Measurements from ENCODE around the gene HOXC10. TPM values are rescaled to one million over a fixed set of nuclear protein-coding genes. Genes with fewer than 3 reads are reported as not detected.
A peak's percentile ranks its signal among the peaks of the same experiment; 100 is the strongest.

The HOXC10 gene
- total and polyA plus RNA-seq, 4 donors, result 0.18 TPM; not detected in 3

DNA sequence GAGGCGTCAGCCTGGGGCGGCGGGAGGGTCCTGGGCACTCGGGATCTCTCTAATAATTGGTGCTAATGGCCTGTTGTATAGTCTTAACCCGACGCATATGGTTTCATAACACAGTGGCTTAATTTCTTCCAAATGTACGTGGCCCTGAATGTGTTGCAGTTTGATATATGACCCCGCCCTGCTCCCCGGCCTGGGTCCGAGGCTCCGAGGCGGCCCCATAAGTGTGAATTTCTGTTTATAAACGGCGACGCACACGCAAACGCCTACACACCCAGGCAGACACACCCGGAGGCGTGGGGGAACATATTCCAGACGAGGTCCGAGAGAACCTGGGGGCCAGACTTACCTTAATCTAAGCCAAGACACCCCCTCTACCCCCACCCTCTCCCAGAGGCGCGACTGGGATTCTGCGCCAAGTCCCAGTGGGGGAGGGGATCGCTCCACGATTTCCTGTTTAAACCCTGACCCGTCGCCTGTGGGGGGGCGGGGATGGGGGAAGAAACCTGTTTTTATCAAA lies 33.6 kb downstream of the HOXC10 start:
- peaks cover 0 to 13% (median 6%) of the 10 kb centered on the region in 5 donors for H3K4me1 ChIP-seq (ENCODE audit: control insufficient read depth in 5 of 5, insufficient read depth in 5 of 5, low read length in 5 of 5)
- peaks cover 18 to 89% (median 68%) of the 10 kb centered on the region in 3 donors for H3K27me3 ChIP-seq (ENCODE audit: control insufficient read depth in 3 of 3, insufficient read depth in 3 of 3, low read length in 2 of 3)
- H3K4me3 ChIP-seq, result no peak overlapping the region
- DNase-seq (peak in 1 of 3 donors; percentile 43), ATAC-seq (ENCODE audit: insufficient read depth, low FRiP score) (no peak)
- H3K9me3 ChIP-seq (ENCODE audit: control insufficient read depth in 4 of 4, insufficient read depth in 3 of 4, low read length in 3 of 4), result peaks cover 0 to 8% (median 0%) of the 10 kb centered on the region in 4 donors
- WGBS, 2 donors, result 14 to 26% methylated on average over 29 of the region's 29 CpGs
- TF ChIP-seq, protein P1, sequence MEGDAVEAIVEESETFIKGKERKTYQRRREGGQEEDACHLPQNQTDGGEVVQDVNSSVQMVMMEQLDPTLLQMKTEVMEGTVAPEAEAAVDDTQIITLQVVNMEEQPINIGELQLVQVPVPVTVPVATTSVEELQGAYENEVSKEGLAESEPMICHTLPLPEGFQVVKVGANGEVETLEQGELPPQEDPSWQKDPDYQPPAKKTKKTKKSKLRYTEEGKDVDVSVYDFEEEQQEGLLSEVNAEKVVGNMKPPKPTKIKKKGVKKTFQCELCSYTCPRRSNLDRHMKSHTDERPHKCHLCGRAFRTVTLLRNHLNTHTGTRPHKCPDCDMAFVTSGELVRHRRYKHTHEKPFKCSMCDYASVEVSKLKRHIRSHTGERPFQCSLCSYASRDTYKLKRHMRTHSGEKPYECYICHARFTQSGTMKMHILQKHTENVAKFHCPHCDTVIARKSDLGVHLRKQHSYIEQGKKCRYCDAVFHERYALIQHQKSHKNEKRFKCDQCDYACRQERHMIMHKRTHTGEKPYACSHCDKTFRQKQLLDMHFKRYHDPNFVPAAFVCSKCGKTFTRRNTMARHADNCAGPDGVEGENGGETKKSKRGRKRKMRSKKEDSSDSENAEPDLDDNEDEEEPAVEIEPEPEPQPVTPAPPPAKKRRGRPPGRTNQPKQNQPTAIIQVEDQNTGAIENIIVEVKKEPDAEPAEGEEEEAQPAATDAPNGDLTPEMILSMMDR (IDR thresholded peaks at IDR 0.05; ENCODE audit: control extremely low read depth, extremely low read depth), result no peak
- H3K36me3 ChIP-seq (ENCODE audit: control insufficient read depth in 4 of 4, insufficient read depth in 4 of 4, low read length in 4 of 4), result no peaks in the 10 kb centered on the region
- no peak overlapping the region for H3K27ac ChIP-seq (ENCODE audit: low read depth in 1 of 2, low read length in 1 of 2)
- H3K9ac ChIP-seq (ENCODE audit: insufficient read depth in 1 of 2, low read length in 2 of 2), result no peak overlapping the region

DNA sequence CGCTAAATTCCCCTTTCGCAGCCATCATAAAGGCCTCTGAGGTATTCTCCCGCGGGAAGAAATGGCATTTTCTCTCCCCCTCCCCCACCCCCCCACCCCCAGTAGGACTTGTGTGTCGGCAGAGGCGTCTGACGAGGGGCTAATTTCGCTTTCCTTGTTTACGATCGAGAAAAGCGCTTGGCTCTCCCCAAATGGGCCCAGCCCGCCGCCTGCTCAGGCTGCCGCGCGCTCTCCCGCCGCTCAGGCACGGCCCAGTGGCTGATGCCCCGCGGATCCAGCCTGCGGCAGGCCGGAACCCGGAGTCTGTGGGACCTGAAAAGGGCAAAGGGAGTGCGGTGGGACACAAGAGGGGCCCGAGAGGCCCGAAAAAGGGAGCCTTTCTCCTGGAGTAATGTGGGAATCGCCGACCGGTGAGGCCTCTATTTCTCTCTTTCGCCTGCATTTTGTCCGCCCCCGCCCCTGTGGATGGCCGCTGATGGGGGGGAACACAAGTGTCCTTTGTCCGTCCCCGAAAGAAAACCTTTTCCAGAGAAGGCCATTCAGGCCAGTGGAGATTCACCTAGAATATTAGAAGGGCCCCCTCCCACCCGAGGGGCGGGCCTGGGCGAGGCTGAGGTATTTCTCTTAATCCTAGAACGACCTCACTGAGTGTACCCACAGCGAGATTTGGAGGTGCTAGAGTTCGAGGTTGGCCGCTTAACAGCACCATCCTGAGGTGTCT lies 34.3 kb downstream of the HOXC10 start:
- Histone ChIP-seq H3K4me3 (no peak overlapping the region), H3K9me3 (ENCODE audit: control insufficient read depth in 4 of 4, insufficient read depth in 3 of 4, low read length in 3 of 4) (peaks cover 0 to 3% (median 0%) of the 10 kb centered on the region in 4 donors), H3K27ac (ENCODE audit: low read depth in 1 of 2, low read length in 1 of 2) (no peak overlapping the region), H3K27me3 (ENCODE audit: control insufficient read depth in 3 of 3, insufficient read depth in 3 of 3, low read length in 2 of 3) (peaks cover 18 to 89% (median 63%) of the 10 kb centered on the region in 3 donors), H3K9ac (ENCODE audit: insufficient read depth in 1 of 2, low read length in 2 of 2) (no peak overlapping the region), H3K4me1 (ENCODE audit: control insufficient read depth in 5 of 5, insufficient read depth in 5 of 5, low read length in 5 of 5) (peaks cover 0 to 13% (median 6%) of the 10 kb centered on the region in 5 donors), H3K36me3 (ENCODE audit: control insufficient read depth in 4 of 4, insufficient read depth in 4 of 4, low read length in 4 of 4) (no peaks in the 10 kb centered on the region)
- WGBS, 2 donors, result 21 to 32% methylated on average over 37 to 43 of the region's 43 CpGs
- peak in 1 of 3 donors; percentile 41 for DNase-seq
- TF ChIP-seq, protein P1 (IDR thresholded peaks at IDR 0.05; ENCODE audit: control extremely low read depth, extremely low read depth), result no peak
- no peak for ATAC-seq (ENCODE audit: insufficient read depth, low FRiP score)

DNA sequence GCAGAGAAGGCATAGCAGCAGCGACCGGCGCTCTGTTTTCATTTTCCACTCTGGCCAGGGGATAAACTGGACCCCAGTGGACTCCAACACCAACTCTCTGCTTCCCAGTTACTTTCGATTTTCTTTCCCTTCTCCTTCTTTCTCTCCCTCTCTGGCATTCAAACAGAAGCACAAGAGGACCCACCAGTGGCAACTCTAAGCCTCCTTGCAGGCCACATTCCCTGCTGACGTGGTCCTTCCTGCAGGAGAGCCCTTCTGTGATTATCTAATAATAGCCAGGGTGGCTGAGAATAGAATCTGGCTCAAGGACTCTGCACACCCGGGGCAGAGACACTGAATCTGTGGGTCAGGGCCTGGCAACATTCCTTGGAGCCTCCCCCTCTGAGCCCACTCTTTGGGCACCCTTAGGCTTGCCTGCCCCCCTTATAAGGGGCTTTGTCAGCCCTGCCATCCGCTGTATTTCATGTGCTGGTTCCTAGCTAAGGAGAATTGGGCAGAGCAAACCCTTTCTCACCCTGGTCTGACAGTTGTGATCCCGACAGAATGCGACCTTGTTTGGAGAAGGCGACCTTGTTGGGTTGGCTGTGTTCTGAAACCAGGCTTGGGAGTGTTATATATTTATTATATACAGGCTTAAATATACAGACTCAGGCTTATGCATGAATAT lies 35.1 kb downstream of the HOXC10 start:
- Histone ChIP-seq H3K36me3 (ENCODE audit: control insufficient read depth in 4 of 4, insufficient read depth in 4 of 4, low read length in 4 of 4) (no peaks in the 10 kb centered on the region), H3K9me3 (ENCODE audit: control insufficient read depth in 4 of 4, insufficient read depth in 3 of 4, low read length in 3 of 4) (peaks cover 0 to 3% (median 0%) of the 10 kb centered on the region in 4 donors), H3K27ac (ENCODE audit: low read depth in 1 of 2, low read length in 1 of 2) (no peak overlapping the region), H3K4me1 (ENCODE audit: control insufficient read depth in 5 of 5, insufficient read depth in 5 of 5, low read length in 5 of 5) (peaks cover 0 to 17% (median 6%) of the 10 kb centered on the region in 5 donors), H3K27me3 (ENCODE audit: control insufficient read depth in 3 of 3, insufficient read depth in 3 of 3, low read length in 2 of 3) (peaks cover 17 to 89% (median 64%) of the 10 kb centered on the region in 3 donors), H3K9ac (ENCODE audit: insufficient read depth in 1 of 2, low read length in 2 of 2) (no peak overlapping the region), H3K4me3 (no peak overlapping the region)
- 25 to 41% methylated on average over 10 of the region's 10 CpGs for WGBS, 2 donors
- ATAC-seq (ENCODE audit: insufficient read depth, low FRiP score), result no peak
- no peak for DNase-seq
- TF ChIP-seq, protein P1 (IDR thresholded peaks at IDR 0.05; ENCODE audit: control extremely low read depth, extremely low read depth), result no peak

Measured in lung (tissue), 12 donors.